Panc1 (cell line): Measurements from ENCODE around the gene KRR1. TPM values are rescaled to one million over a fixed set of nuclear protein-coding genes. Genes with fewer than 3 reads are reported as not detected.

Experiments
- ATAC-seq: fragments of 200-7000 bp; cut with Tn5 transposase; 2 replicates; pipeline ENCODE4 v1.9.1; 2020; ENCODE audit warnings: mild to moderate bottlenecking, moderate library complexity
- BruUV-seq: library from RNA; stranded (reverse); fragments of 400-500 nt; replicated peaks from 2 replicates; lab custom pipeline; 2021; lab: Mats Ljungman, UMichigan
- CTCF ChIA-PET: fragments of 300-600 bp; sonication (Branson Sonifier 250); formaldehyde crosslinking; loops from one replicate; lab custom pipeline; 2022; ENCODE audit warnings: antibody characterized with exemption; lab: Charles Lee
- POLR2A ChIA-PET: fragments of 300-600 bp; sonication (Branson Sonifier 250); formaldehyde crosslinking; loops from one replicate; lab custom pipeline; 2022; ENCODE audit warnings: antibody characterized with exemption; lab: Charles Lee
- DNase-seq: peaks from one replicate; pipeline ENCODE4 v3.0.0-alpha.2; 2010; ENCODE audit warnings: low read depth, low spot score
- H3K27ac ChIP-seq: 2 replicates; pipeline ENCODE4 v1.5.1; 2011; ENCODE audit warnings: mild to moderate bottlenecking, low read length, inconsistent platforms
- H3K27me3 ChIP-seq: fragments of 200-500 bp; sonication (Bioruptor generic); 2 replicates; pipeline ENCODE4 v1.6.0; 2014; ENCODE audit warnings: low read length, inconsistent platforms; ENCODE audit not compliant: control insufficient read depth, insufficient read depth
- H3K36me3 ChIP-seq: fragments of 200-500 bp; sonication (Bioruptor generic); 2 replicates; pipeline ENCODE4 v1.5.1; 2014; ENCODE audit warnings: inconsistent platforms, mild to moderate bottlenecking, low read length, moderate library complexity; ENCODE audit not compliant: control insufficient read depth, insufficient read depth
- H3K4me1 ChIP-seq: 2 replicates; pipeline ENCODE4 v1.5.1; 2011; ENCODE audit warnings: inconsistent platforms, mild to moderate bottlenecking, low read length, moderate library complexity; ENCODE audit not compliant: control insufficient read depth, insufficient read depth
- H3K4me3 ChIP-seq, 2 experiments: 2 replicates each; pipeline ENCODE4 v1.5.1; 2011 to 2012; ENCODE audit warnings: low read depth in 2 of 2, low read length in 2 of 2, mild to moderate bottlenecking in 2 of 2, inconsistent platforms in 1 of 2, moderate library complexity in 1 of 2
- H3K9me3 ChIP-seq: fragments of 200-500 bp; sonication (Bioruptor generic); 2 replicates; pipeline ENCODE4 v1.5.1; 2014; ENCODE audit warnings: low read depth, mild to moderate bottlenecking, inconsistent platforms, low read length, moderate library complexity; ENCODE audit not compliant: control insufficient read depth, insufficient read depth
- CTCF ChIP-seq: fragments of 450-650 bp; IDR thresholded peaks from 2 replicates; pipeline ENCODE4 v1.5.1; 2017; ENCODE audit warnings: mild to moderate bottlenecking
- POLR2AphosphoS5 ChIP-seq: IDR thresholded peaks from 2 replicates; pipeline ENCODE4 v1.6.1; 2012; ENCODE audit warnings: mild to moderate bottlenecking, low read depth, low read length, moderate library complexity
- SIN3A ChIP-seq: IDR thresholded peaks from 2 replicates; pipeline ENCODE4 v1.6.1; 2012; ENCODE audit warnings: low read depth, mild to moderate bottlenecking, low read length, moderate library complexity, borderline replicate concordance; ENCODE audit not compliant: insufficient read depth
- TCF7L2 ChIP-seq: IDR thresholded peaks from 2 replicates; pipeline ENCODE4 v1.6.1; 2011; ENCODE audit warnings: mild to moderate bottlenecking, low read depth, low read length, inconsistent platforms
- in situ Hi-C: cut with HindIII; loops from 2 replicates; pipeline ENCODE4 v1.10.0; 2016; ENCODE audit warnings: low sequenced_read_pairs, low pct_unique_long_range_greater_than_20kb
- intact Hi-C: fragments of 100-400 bp; cut with micrococcal nuclease; formaldehyde crosslinking; loops from one replicate; pipeline ENCODE4 v1.10.0; 2022; ENCODE audit not compliant: unreplicated experiment
- total RNA-seq: library from RNA; stranded (reverse); gene quantifications from one replicate; pipeline ENCODE4 v1.2.1, GENCODE V29; 2021; ENCODE audit not compliant: unreplicated experiment
- TF ChIP-seq, protein P1 (sequence below), 2 experiments: IDR thresholded peaks; 2 replicates each; pipeline ENCODE4 v1.6.1; 2011 to 2012; ENCODE audit warnings: low read depth in 2 of 2, control low read depth in 1 of 2, low read length in 1 of 2, mild to moderate bottlenecking in 1 of 2, moderate library complexity in 1 of 2; ENCODE audit not compliant: insufficient read depth in 1 of 2

The KRR1 gene
- total RNA-seq, 1 experiment from 2014 or later: 161 TPM

DNA sequence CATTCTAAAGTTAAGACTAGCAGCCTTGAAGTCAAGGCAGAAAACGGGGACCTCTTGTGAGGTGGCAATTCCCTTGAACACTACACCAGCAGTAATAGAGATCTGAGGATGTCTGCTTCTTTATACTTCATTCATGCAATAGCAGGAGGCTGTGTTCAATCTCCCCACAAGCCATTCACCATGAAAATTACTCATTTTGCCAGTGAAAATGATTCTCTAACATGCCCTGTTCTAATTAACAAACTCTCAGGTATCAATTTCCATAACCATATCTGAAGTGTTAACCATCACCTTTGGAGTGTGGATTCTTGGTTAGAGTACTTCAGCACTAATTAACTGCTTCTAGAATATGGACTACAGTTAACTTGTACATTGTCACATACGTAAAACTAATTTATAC is 34.3 kb downstream of the KRR1 start:
- Histone ChIP-seq H3K9me3 (no peaks in the 10 kb centered on the region), H3K4me3 (no peak overlapping the region), H3K27me3 (no peaks in the 10 kb centered on the region), H3K27ac (no peak overlapping the region), H3K36me3 (no peaks in the 10 kb centered on the region), H3K4me1 (peaks cover 13% of the 10 kb centered on the region)
- TF ChIP-seq POLR2AphosphoS5: no peak
- TF ChIP-seq, protein P1, sequence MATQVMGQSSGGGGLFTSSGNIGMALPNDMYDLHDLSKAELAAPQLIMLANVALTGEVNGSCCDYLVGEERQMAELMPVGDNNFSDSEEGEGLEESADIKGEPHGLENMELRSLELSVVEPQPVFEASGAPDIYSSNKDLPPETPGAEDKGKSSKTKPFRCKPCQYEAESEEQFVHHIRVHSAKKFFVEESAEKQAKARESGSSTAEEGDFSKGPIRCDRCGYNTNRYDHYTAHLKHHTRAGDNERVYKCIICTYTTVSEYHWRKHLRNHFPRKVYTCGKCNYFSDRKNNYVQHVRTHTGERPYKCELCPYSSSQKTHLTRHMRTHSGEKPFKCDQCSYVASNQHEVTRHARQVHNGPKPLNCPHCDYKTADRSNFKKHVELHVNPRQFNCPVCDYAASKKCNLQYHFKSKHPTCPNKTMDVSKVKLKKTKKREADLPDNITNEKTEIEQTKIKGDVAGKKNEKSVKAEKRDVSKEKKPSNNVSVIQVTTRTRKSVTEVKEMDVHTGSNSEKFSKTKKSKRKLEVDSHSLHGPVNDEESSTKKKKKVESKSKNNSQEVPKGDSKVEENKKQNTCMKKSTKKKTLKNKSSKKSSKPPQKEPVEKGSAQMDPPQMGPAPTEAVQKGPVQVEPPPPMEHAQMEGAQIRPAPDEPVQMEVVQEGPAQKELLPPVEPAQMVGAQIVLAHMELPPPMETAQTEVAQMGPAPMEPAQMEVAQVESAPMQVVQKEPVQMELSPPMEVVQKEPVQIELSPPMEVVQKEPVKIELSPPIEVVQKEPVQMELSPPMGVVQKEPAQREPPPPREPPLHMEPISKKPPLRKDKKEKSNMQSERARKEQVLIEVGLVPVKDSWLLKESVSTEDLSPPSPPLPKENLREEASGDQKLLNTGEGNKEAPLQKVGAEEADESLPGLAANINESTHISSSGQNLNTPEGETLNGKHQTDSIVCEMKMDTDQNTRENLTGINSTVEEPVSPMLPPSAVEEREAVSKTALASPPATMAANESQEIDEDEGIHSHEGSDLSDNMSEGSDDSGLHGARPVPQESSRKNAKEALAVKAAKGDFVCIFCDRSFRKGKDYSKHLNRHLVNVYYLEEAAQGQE (IDR thresholded peaks at IDR 0.05; ENCODE audit: insufficient read depth in 1 of 2, low read depth in 2 of 2, low read length in 1 of 2): no peak
- no peak for TF ChIP-seq TCF7L2
- no peak for TF ChIP-seq CTCF
- no peak for TF ChIP-seq SIN3A
- ChIA-PET CTCF (interaction anchor here (0.8 kb wide), 1 partner anchor 656 kb away, joined by 3 read pairs; no protein-coding TSS in a partner anchor), POLR2A (no interaction called here)
- in situ Hi-C loops: no loop called here
- no TSS peak for BruUV-seq
- intact Hi-C loops: no loop called here
- ATAC-seq (no peak), DNase-seq (no peak)

DNA sequence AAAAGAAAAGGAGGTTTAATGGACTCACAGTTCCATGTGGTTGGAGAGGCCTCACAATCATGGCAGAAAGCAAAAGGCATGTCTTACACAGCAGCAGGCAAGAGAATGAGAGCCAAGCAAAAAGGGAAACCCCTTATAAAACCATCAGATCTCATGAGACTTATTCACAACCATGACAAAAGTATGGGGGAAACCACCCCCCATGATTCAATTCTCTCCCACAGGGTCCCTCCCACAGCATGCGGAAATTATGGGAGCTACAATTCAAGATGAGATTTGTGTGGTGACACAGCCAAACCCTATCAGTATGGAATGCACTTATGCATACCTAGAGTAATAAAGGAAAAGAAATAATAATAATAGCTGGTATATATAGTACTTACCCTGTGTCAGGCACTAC is 35.3 kb downstream of the KRR1 start:
- TF ChIP-seq POLR2AphosphoS5: no peak
- no peak for TF ChIP-seq TCF7L2
- no peak for TF ChIP-seq SIN3A
- TF ChIP-seq, protein P1 (IDR thresholded peaks at IDR 0.05; ENCODE audit: insufficient read depth in 1 of 2, low read depth in 2 of 2, low read length in 1 of 2): no peak
- TF ChIP-seq CTCF: no peak
- BruUV-seq: no TSS peak
- intact Hi-C loops: no loop called here
- ChIA-PET POLR2A (interaction anchor here (0.6 kb wide), 1 partner anchor 478 kb away, joined by 3 read pairs; no protein-coding TSS in a partner anchor), CTCF (no interaction called here)
- DNase-seq: no peak
- H3K4me3 ChIP-seq: no peak overlapping the region
- H3K4me1 ChIP-seq: peaks cover 4% of the 10 kb centered on the region; the same call in 1 of the 2 replicates
- no peaks in the 10 kb centered on the region for H3K36me3 ChIP-seq
- H3K27me3 ChIP-seq: no peaks in the 10 kb centered on the region
- ATAC-seq: no peak
- in situ Hi-C loops: no loop called here
- H3K27ac ChIP-seq: no peak overlapping the region
- no peaks in the 10 kb centered on the region for H3K9me3 ChIP-seq
